Neural progenitor cell (in vitro differentiated cells): Measurements from ENCODE around the gene LMNB1. TPM values are rescaled to one million over a fixed set of nuclear protein-coding genes. Genes with fewer than 3 reads are reported as not detected.

ENCODE experiments used
- DNase-seq: peaks from one replicate; pipeline ENCODE4 v3.0.0-alpha.2; 2016; ENCODE audit warnings: low spot score
- H2AFZ ChIP-seq: fragments of 200-600 bp; sonication (generic); replicated peaks from 2 replicates; pipeline ENCODE4 v1.6.1; 2016; ENCODE audit warnings: antibody characterized with exemption
- H3F3A ChIP-seq: fragments of 200-600 bp; sonication (generic); 2 replicates; pipeline ENCODE4 v1.6.1; 2016; ENCODE audit warnings: antibody characterized with exemption, low read depth
- H3K27ac ChIP-seq: fragments of 200-600 bp; sonication (generic); 2 replicates; pipeline ENCODE4 v1.5.1; 2016; ENCODE audit warnings: mild to moderate bottlenecking
- H3K27me3 ChIP-seq: fragments of 200-600 bp; sonication (generic); 2 replicates; pipeline ENCODE4 v1.6.1; 2016; ENCODE audit warnings: mild to moderate bottlenecking, moderate library complexity
- H3K36me3 ChIP-seq: fragments of 200-600 bp; sonication (generic); 2 replicates; pipeline ENCODE4 v1.5.1; 2016
- H3K4me1 ChIP-seq: fragments of 200-600 bp; sonication (generic); 2 replicates; pipeline ENCODE4 v1.6.1; 2016; ENCODE audit warnings: mixed run types
- H3K4me2 ChIP-seq: fragments of 200-600 bp; sonication (generic); 2 replicates; pipeline ENCODE4 v1.6.1; 2016
- H3K4me3 ChIP-seq: fragments of 200-600 bp; sonication (generic); 2 replicates; pipeline ENCODE4 v1.5.1; 2016
- H3K79me2 ChIP-seq: fragments of 200-600 bp; sonication (generic); 2 replicates; pipeline ENCODE4 v1.6.1; 2016; ENCODE audit warnings: low read depth
- H3K9ac ChIP-seq: fragments of 200-600 bp; sonication (generic); 2 replicates; pipeline ENCODE4 v1.6.1; 2016
- H3K9me3 ChIP-seq: fragments of 200-600 bp; sonication (generic); 2 replicates; pipeline ENCODE4 v1.5.1; 2016; ENCODE audit warnings: low read depth
- H4K20me1 ChIP-seq: fragments of 200-600 bp; sonication (generic); 2 replicates; pipeline ENCODE4 v1.6.1; 2016; ENCODE audit warnings: low read depth
- H3K27ac Mint-ChIP-seq: 3 replicates; pipeline ENCODE4 v1.8.0; 2021; ENCODE audit warnings: mixed read lengths
- H3K27me3 Mint-ChIP-seq: 2 replicates; pipeline ENCODE4 v1.8.0; 2022; ENCODE audit warnings: low read depth, mild to moderate bottlenecking, inconsistent platforms, moderate library complexity, mixed read lengths; ENCODE audit not compliant: insufficient read depth
- H3K36me3 Mint-ChIP-seq: 3 replicates; pipeline ENCODE4 v1.8.0; 2021; ENCODE audit warnings: mixed read lengths
- H3K4me1 Mint-ChIP-seq: 3 replicates; pipeline ENCODE4 v1.8.0; 2021; ENCODE audit warnings: mixed read lengths
- H3K4me3 Mint-ChIP-seq: 3 replicates; pipeline ENCODE4 v1.8.0; 2021; ENCODE audit warnings: mild to moderate bottlenecking, moderate library complexity, mixed read lengths
- H3K9me3 Mint-ChIP-seq: 3 replicates; pipeline ENCODE4 v1.8.0; 2020; ENCODE audit warnings: mixed read lengths
- EZH2 ChIP-seq: fragments of 200-600 bp; sonication (generic); IDR thresholded peaks from 2 replicates; pipeline ENCODE4 v1.6.1; 2017; ENCODE audit warnings: antibody characterized with exemption, mild to moderate bottlenecking, moderate library complexity
- EZH2phosphoT487 ChIP-seq: fragments of 200-600 bp; sonication (generic); IDR thresholded peaks from 2 replicates; pipeline ENCODE4 v1.6.1; 2017; ENCODE audit warnings: antibody characterized with exemption
- total RNA-seq: library from RNA; depleted of rRNA; stranded (reverse); fragments of >200 nt; gene quantifications from 2 replicates; pipeline ENCODE4 v1.2.3, GENCODE V29; 2015; ENCODE audit warnings: low replicate concordance
- TF ChIP-seq, protein P1 (sequence below): fragments of 200-600 bp; sonication (generic); IDR thresholded peaks from 2 replicates; pipeline ENCODE4 v1.5.1; 2017; ENCODE audit warnings: antibody characterized with exemption, mild to moderate bottlenecking

LMNB1 gene
- total RNA-seq, 1 donor from 2014 or later = 245 TPM

DNA sequence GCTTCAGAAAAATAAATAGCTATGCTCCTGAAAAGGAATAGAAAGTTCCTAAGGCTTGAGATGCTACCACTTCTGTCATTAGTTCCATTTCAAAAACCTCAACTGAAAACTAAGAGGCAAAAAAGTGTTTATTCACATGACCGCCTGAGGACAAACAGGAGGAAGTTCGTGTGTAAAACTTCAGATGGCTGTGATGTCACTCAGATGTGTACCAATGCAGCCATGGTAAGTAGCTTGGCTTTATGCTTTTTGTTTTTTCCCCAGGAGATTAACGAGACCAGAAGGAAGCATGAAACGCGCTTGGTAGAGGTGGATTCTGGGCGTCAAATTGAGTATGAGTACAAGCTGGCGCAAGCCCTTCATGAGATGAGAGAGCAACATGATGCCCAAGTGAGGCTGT is 33.0 kb downstream of the LMNB1 start:
- no peaks in the 10 kb centered on the region for H3K9me3 ChIP-seq
- H3K36me3 ChIP-seq = peaks cover 59% of the 10 kb centered on the region
- no peaks in the 10 kb centered on the region for H3K4me1 ChIP-seq
- H3K4me3 ChIP-seq = no peak overlapping the region
- H3K27ac ChIP-seq = no peak overlapping the region
- H2AFZ ChIP-seq = no peak overlapping the region
- peaks cover 15% of the 10 kb centered on the region for H3F3A ChIP-seq
- Mint-ChIP-seq H3K9me3 (no peaks in the 10 kb centered on the region), H3K36me3 (peaks cover 50% of the 10 kb centered on the region), H3K27ac (no peak overlapping the region), H3K4me1 (no peaks in the 10 kb centered on the region), H3K4me3 (no peak overlapping the region), H3K27me3 (no peaks in the 10 kb centered on the region)
- no peak overlapping the region for H3K9ac ChIP-seq
- no peaks in the 10 kb centered on the region for H3K27me3 ChIP-seq
- DNase-seq = no peak
- TF ChIP-seq EZH2phosphoT487 = no peak
- TF ChIP-seq, protein P1, sequence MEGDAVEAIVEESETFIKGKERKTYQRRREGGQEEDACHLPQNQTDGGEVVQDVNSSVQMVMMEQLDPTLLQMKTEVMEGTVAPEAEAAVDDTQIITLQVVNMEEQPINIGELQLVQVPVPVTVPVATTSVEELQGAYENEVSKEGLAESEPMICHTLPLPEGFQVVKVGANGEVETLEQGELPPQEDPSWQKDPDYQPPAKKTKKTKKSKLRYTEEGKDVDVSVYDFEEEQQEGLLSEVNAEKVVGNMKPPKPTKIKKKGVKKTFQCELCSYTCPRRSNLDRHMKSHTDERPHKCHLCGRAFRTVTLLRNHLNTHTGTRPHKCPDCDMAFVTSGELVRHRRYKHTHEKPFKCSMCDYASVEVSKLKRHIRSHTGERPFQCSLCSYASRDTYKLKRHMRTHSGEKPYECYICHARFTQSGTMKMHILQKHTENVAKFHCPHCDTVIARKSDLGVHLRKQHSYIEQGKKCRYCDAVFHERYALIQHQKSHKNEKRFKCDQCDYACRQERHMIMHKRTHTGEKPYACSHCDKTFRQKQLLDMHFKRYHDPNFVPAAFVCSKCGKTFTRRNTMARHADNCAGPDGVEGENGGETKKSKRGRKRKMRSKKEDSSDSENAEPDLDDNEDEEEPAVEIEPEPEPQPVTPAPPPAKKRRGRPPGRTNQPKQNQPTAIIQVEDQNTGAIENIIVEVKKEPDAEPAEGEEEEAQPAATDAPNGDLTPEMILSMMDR = no peak
- no peak for TF ChIP-seq EZH2
- peaks cover 88% of the 10 kb centered on the region for H3K79me2 ChIP-seq
- H4K20me1 ChIP-seq = peaks cover 27% of the 10 kb centered on the region
- no peak overlapping the region for H3K4me2 ChIP-seq

GRCh38 chr5:126810596-126811380 is 33.9 kb downstream of the LMNB1 start:
- Histone ChIP-seq H3K4me3 (no peak overlapping the region), H3K9me3 (no peaks in the 10 kb centered on the region), H3K4me1 (no peaks in the 10 kb centered on the region), H2AFZ (no peak overlapping the region), H3F3A (peaks cover 11% of the 10 kb centered on the region), H4K20me1 (peaks cover 29% of the 10 kb centered on the region), H3K79me2 (peaks cover 88% of the 10 kb centered on the region), H3K4me2 (no peak overlapping the region), H3K36me3 (peaks cover 59% of the 10 kb centered on the region), H3K27me3 (no peaks in the 10 kb centered on the region), H3K27ac (no peak overlapping the region), H3K9ac (no peak overlapping the region)
- no peak for DNase-seq
- no peaks in the 10 kb centered on the region for H3K4me1 Mint-ChIP-seq
- no peaks in the 10 kb centered on the region for H3K9me3 Mint-ChIP-seq
- no peak overlapping the region for H3K4me3 Mint-ChIP-seq
- no peak overlapping the region for H3K27ac Mint-ChIP-seq
- peaks cover 47% of the 10 kb centered on the region for H3K36me3 Mint-ChIP-seq
- TF ChIP-seq EZH2phosphoT487 (no peak), EZH2 (no peak)
- TF ChIP-seq, protein P1 = no peak
- no peaks in the 10 kb centered on the region for H3K27me3 Mint-ChIP-seq

DNA sequence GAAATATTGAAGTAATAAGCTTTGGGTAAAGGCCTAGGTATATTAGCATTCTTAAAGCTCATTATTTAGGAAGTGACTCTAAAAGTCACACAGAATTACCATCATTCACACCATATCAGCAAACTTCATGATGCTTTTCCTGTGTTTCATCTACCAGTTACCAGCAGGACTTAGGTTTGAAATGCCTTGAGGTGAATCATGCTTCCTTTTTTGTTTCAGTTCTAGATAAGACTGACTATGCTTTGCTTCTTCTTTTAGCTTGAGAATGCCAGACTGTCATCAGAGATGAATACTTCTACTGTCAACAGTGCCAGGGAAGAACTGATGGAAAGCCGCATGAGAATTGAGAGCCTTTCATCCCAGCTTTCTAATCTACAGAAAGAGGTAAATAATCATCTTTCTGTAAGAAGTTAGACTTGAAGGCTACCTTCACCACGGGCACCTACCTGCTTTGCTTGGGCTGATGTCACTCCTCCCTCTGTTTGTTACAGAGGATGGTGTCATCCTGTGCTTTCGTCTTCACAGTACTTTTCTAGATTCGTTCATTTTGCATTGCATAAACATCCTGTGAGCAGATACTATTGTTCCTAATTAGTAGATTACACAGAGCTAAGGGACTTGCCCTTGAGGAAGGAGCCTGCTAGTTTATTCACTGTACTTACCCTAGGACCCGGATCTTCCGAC is 34.7 kb downstream of the LMNB1 start:
- Histone ChIP-seq H3K9ac (no peak overlapping the region), H4K20me1 (peaks cover 37% of the 10 kb centered on the region), H3K4me2 (no peak overlapping the region), H3K4me1 (no peaks in the 10 kb centered on the region), H3K36me3 (peaks cover 64% of the 10 kb centered on the region), H3K9me3 (no peaks in the 10 kb centered on the region), H3K4me3 (no peak overlapping the region), H3K79me2 (peaks cover 88% of the 10 kb centered on the region), H3F3A (peaks cover 11% of the 10 kb centered on the region), H3K27ac (no peak overlapping the region), H2AFZ (no peak overlapping the region), H3K27me3 (no peaks in the 10 kb centered on the region)
- Mint-ChIP-seq H3K9me3 (no peaks in the 10 kb centered on the region), H3K27ac (no peak overlapping the region), H3K4me1 (no peaks in the 10 kb centered on the region), H3K4me3 (no peak overlapping the region), H3K27me3 (no peaks in the 10 kb centered on the region), H3K36me3 (peaks cover 47% of the 10 kb centered on the region)
- TF ChIP-seq, protein P1 = no peak
- no peak for TF ChIP-seq EZH2phosphoT487
- TF ChIP-seq EZH2 = no peak
- DNase-seq = no peak
